SH-SY5Y (cell line): ENCODE measurements around the gene IGF2BP3.

ENCODE experiments used
- GATA2 ChIP-seq: IDR thresholded peaks from 2 replicates; pipeline ENCODE4 v1.6.1; 2011; ENCODE audit warnings: mild to moderate bottlenecking, low read depth, low read length
- GATA3 ChIP-seq: IDR thresholded peaks from 2 replicates; pipeline ENCODE4 v1.6.1; 2011; ENCODE audit warnings: low read depth, mild to moderate bottlenecking, low read length, moderate library complexity

The IGF2BP3 gene

GRCh38 chr7:23419160-23419559, 51.1 kb downstream of the IGF2BP3 start:
- TF ChIP-seq GATA3: no peak
- no peak for TF ChIP-seq GATA2

GRCh38 chr7:23418046-23418445, 52.2 kb downstream of the IGF2BP3 start:
- no peak for TF ChIP-seq GATA2
- no peak for TF ChIP-seq GATA3

GRCh38 chr7:23415198-23415597, 55.1 kb downstream of the IGF2BP3 start:
- no peak for TF ChIP-seq GATA3

GRCh38 chr7:23410446-23411183, 59.7 kb downstream of the IGF2BP3 start:
- TF ChIP-seq GATA2 (no peak), GATA3 (no peak)

GRCh38 chr7:23405240-23405618, 65.1 kb downstream of the IGF2BP3 start:
- TF ChIP-seq GATA3 (no peak), GATA2 (no peak)

- TF ChIP-seq GATA2 (no peak), GATA3 (no peak)
Observed at GRCh38 chr7:23404546-23405239, 65.6 kb downstream of the IGF2BP3 start.

- TF ChIP-seq GATA2: no peak
- TF ChIP-seq GATA3: no peak
Observed at GRCh38 chr7:23403970-23404369, 66.3 kb downstream of the IGF2BP3 start.

GRCh38 chr7:23397241-23397640, 73.0 kb downstream of the IGF2BP3 start:
- no peak for TF ChIP-seq GATA2
- TF ChIP-seq GATA3: no peak

GRCh38 chr7:23396222-23397015, 73.9 kb downstream of the IGF2BP3 start:
- TF ChIP-seq GATA2: no peak
- TF ChIP-seq GATA3: no peak

GRCh38 chr7:23394488-23395171, 75.7 kb downstream of the IGF2BP3 start:
- no peak for TF ChIP-seq GATA3
- no peak for TF ChIP-seq GATA2

- TF ChIP-seq GATA2 (no peak), GATA3 (no peak)
Observed at GRCh38 chr7:23393636-23394035, 76.7 kb downstream of the IGF2BP3 start.

- TF ChIP-seq GATA2: no peak
- no peak for TF ChIP-seq GATA3
Observed at GRCh38 chr7:23389701-23390100, 80.6 kb downstream of the IGF2BP3 start.

GRCh38 chr7:23387583-23387982, 82.7 kb downstream of the IGF2BP3 start:
- no peak for TF ChIP-seq GATA2
- TF ChIP-seq GATA3: no peak

GRCh38 chr7:23385140-23385539, 85.2 kb downstream of the IGF2BP3 start:
- TF ChIP-seq GATA3 (no peak), GATA2 (no peak)
